HepG2 (cell line): ENCODE data around the gene CNNM4. TPM values are rescaled to one million over a fixed set of nuclear protein-coding genes. Genes with fewer than 3 reads are reported as not detected.
A peak's percentile ranks its signal among the peaks of the same experiment; 100 is the strongest.

ENCODE experiments used
- ATAC-seq: fragments of 200-7000 bp; cut with Tn5 transposase; 3 replicates; pipeline ENCODE4 v1.9.1; 2020; ENCODE audit warnings: mild to moderate bottlenecking, moderate library complexity
- BruUV-seq: library from RNA; stranded (reverse); fragments of 400-500 nt; replicated peaks from 2 replicates; lab custom pipeline; 2021; lab: Mats Ljungman, UMichigan
- CTCF ChIA-PET: fragments of 300-600 bp; formaldehyde crosslinking; extraction: SDS; loops from one replicate; lab custom pipeline; 2021; ENCODE audit warnings: low total read pairs, inconsistent platforms, low intra/inter-chr PET ratio; lab: Yijun Ruan, JAX
- POLR2A ChIA-PET: fragments of 350-600 bp; sonication (Branson Sonifier 250); formaldehyde crosslinking; loops from one replicate; lab custom pipeline; 2020; ENCODE audit warnings: antibody characterized with exemption, inconsistent platforms; lab: Yijun Ruan, JAX
- DNase-seq: peaks from one replicate; pipeline ENCODE4 v3.0.0-alpha.2; 2015; ENCODE audit warnings: low spot score
- FAIRE-seq: peaks from 3 replicates; lab custom pipeline; 2011; peaks lifted over from hg19 to GRCh38; lab: Jason Lieb, UNC
- H2AFZ ChIP-seq: one replicate; pipeline ENCODE4 v1.6.1; 2011; ENCODE audit warnings: low read length, inconsistent platforms
- H3K27ac ChIP-seq: fragments of 300-600 bp; 3 replicates; pipeline ENCODE4 v1.8.0; 2011; ENCODE audit warnings: mixed run types, mild to moderate bottlenecking, mixed read lengths, low read length, inconsistent platforms; ENCODE audit not compliant: insufficient read depth; ENCODE audit errors: extremely low read length
- H3K27me3 ChIP-seq, 2 experiments: fragments of 200-600 bp in 1 of 2; 2 replicates in 1 of 2; 3 replicates in 1 of 2; pipeline versions ENCODE4 v1.6.0 to v1.8.0; 2011; ENCODE audit warnings: low read length in 2 of 2, mild to moderate bottlenecking in 2 of 2, moderate library complexity in 2 of 2, inconsistent platforms in 1 of 2; ENCODE audit not compliant: insufficient read depth in 2 of 2, control insufficient read depth in 1 of 2
- H3K36me3 ChIP-seq, 2 experiments: fragments of 200-600 bp in 1 of 2; replicated peaks in 1 of 2; 2 replicates in 1 of 2; 3 replicates in 1 of 2; pipeline versions ENCODE4 v1.5.1 to v1.8.0; 2011; ENCODE audit warnings: low read length in 2 of 2, inconsistent platforms in 1 of 2; ENCODE audit not compliant: insufficient read depth in 2 of 2, control insufficient read depth in 1 of 2
- H3K4me1 ChIP-seq: 2 replicates; pipeline ENCODE4 v1.5.1; 2012; ENCODE audit warnings: low read length, inconsistent platforms; ENCODE audit not compliant: insufficient read depth
- H3K4me2 ChIP-seq: 2 replicates; pipeline ENCODE4 v1.6.0; 2011; ENCODE audit warnings: low read depth, low read length, inconsistent platforms
- H3K4me3 ChIP-seq, 3 experiments: fragments of 200-600 bp in 1 of 3; sonication (generic), shearing (Covaris generic) in 1 of 3; replicated peaks in 1 of 3; 2 replicates each; pipeline ENCODE4 v1.5.1; 2011 to 2016; ENCODE audit warnings: low read length in 3 of 3, inconsistent platforms in 2 of 3, low read depth in 2 of 3, mild to moderate bottlenecking in 2 of 3, control low read depth in 1 of 3, mixed read lengths in 1 of 3; ENCODE audit not compliant: insufficient read depth in 1 of 3
- H3K79me2 ChIP-seq: one replicate; pipeline ENCODE4 v1.6.1; 2011; ENCODE audit warnings: low read length, inconsistent platforms; ENCODE audit not compliant: insufficient read depth
- H3K9ac ChIP-seq: 2 replicates; pipeline ENCODE4 v1.6.0; 2011; ENCODE audit warnings: mild to moderate bottlenecking, low read depth, low read length, inconsistent platforms; ENCODE audit not compliant: insufficient read depth
- H3K9me3 ChIP-seq: 2 replicates; pipeline ENCODE4 v1.5.1; 2012; ENCODE audit warnings: mild to moderate bottlenecking, low read length
- H4K20me1 ChIP-seq: 2 replicates; pipeline ENCODE4 v1.6.0; 2011; ENCODE audit warnings: inconsistent platforms, mild to moderate bottlenecking, low read length, moderate library complexity; ENCODE audit not compliant: insufficient read depth
- AGO2 ChIP-seq: fragments of 200-400 bp; formaldehyde crosslinking; optimal IDR thresholded peaks from 2 replicates; pipeline ENCODE3; 2017; ENCODE audit warnings: mild to moderate bottlenecking, low read depth, low read length, moderate library complexity
- IKZF5 ChIP-seq: IDR thresholded peaks from 2 replicates; pipeline ENCODE4 v1.6.1; 2018; ENCODE audit warnings: missing genetic modification reagents, mild to moderate bottlenecking, missing compliant biosample characterization
- LBX2 ChIP-seq: sonication (generic); formaldehyde crosslinking; IDR thresholded peaks from 2 replicates; pipeline ENCODE4 v1.5.0; 2020; ENCODE audit warnings: missing genetic modification reagents, mild to moderate bottlenecking, borderline replicate concordance
- PAF1 ChIP-seq: IDR thresholded peaks from 2 replicates; pipeline ENCODE4 v1.6.1; 2016; ENCODE audit warnings: missing genetic modification reagents, missing compliant biosample characterization
- POLR2A ChIP-seq, 2 experiments: IDR thresholded peaks; 2 replicates each; pipeline ENCODE4 v1.6.1; 2011; ENCODE audit warnings: low read depth in 2 of 2, low read length in 2 of 2, mild to moderate bottlenecking in 1 of 2, moderate library complexity in 1 of 2; ENCODE audit not compliant: insufficient read depth in 1 of 2
- ZBTB1 ChIP-seq: sonication (generic); formaldehyde crosslinking; IDR thresholded peaks from 2 replicates; pipeline ENCODE4 v1.4.0; 2020; ENCODE audit warnings: missing genetic modification reagents, borderline replicate concordance
- ZNF329 ChIP-seq: sonication (generic); formaldehyde crosslinking; IDR thresholded peaks from 2 replicates; pipeline ENCODE4 v1.9.0; 2021; ENCODE audit warnings: low read depth, mild to moderate bottlenecking, missing genetic modification reagents
- WGBS: methylation state at CpG from one replicate; pipeline ENCODE4 v1.1.6; 2017; ENCODE audit warnings: low lambda C conversion rate; 5-methylcytosine and 5-hydroxymethylcytosine counted together
- in situ Hi-C: cut with HindIII; loops from 2 replicates; pipeline ENCODE4 v1.10.0; 2017; ENCODE audit warnings: low pct_unique_long_range_greater_than_20kb; ENCODE audit not compliant: extremely low pct_ligation_motif_present
- intact Hi-C: fragments of 100-400 bp; cut with micrococcal nuclease; formaldehyde crosslinking; loops from one replicate; pipeline ENCODE4 v1.10.0; 2022; ENCODE audit not compliant: unreplicated experiment
- polyA plus RNA-seq, 8 experiments: library from polyadenylated mRNA; depleted of rRNA in 3 of 8; stranded (reverse) in 7 of 8; unstranded in 1 of 8; fragments of >200 nt; fragmentation: Illumina TruSeq in 4 of 8; extraction: Trizol in 4 of 8; gene quantifications; 2 replicates each; pipeline versions ENCODE4 v1.2.1 to v1.2.3, GENCODE V29; 2011 to 2016; ENCODE audit warnings: low read depth in 4 of 8, missing spikeins in 1 of 8, mixed read lengths in 1 of 8; ENCODE audit not compliant: insufficient read depth in 1 of 8
- total RNA-seq, 5 experiments: library from RNA; depleted of rRNA; stranded (reverse); fragments of >200 nt; fragmentation: Illumina TruSeq; extraction: Trizol; gene quantifications; 2 replicates each; pipeline ENCODE4 v1.2.3, GENCODE V29; 2016; ENCODE audit warnings: low read depth in 1 of 5

Gene CNNM4
- total and polyA plus RNA-seq, 2 of the 13 experiments (the other 11 are each of a cell fraction or from before 2014, with no cell fraction given), result 5.9 to 8.4 TPM

GRCh38 chr2:96844405-96844808 lies 83.7 kb downstream of the CNNM4 start:
- no peak for TF ChIP-seq ZNF329 (CRISPR knock-in tag)
- peak; percentile 75 for TF ChIP-seq AGO2
- 0 out of 4 replicates have a peak, but pooled peaks of 1 of the 2 experiments have one; percentile 30 for TF ChIP-seq POLR2A (IDR thresholded peaks at IDR 0.05; ENCODE audit: insufficient read depth in 1 of 2, low read depth in 2 of 2, low read length in 2 of 2)
- TF ChIP-seq LBX2 (CRISPR knock-in tag), result no peak
- no peak for FAIRE-seq
- Histone ChIP-seq H3K79me2 (no peaks in the 10 kb centered on the region), H3K27ac (no peak overlapping the region), H3K9ac (no peak overlapping the region), H3K4me2 (no peak overlapping the region), H3K4me1 (peaks cover 14% of the 10 kb centered on the region), H2AFZ (no peak overlapping the region), H4K20me1 (no peaks in the 10 kb centered on the region), H3K9me3 (no peaks in the 10 kb centered on the region), H3K27me3 (no peaks in the 10 kb centered on the region), H3K4me3 (no peak overlapping the region), H3K36me3 (peaks cover 5 to 7% of the 10 kb centered on the region in 2 experiments; a peak in 4 of 5 replicates)
- ATAC-seq, result no peak
- WGBS, result 93% methylated on average over 17 of the region's 17 CpGs
- no peak for DNase-seq
- no TSS peak for BruUV-seq
- ChIA-PET POLR2A (interaction anchor here (0.9 kb wide), 1 partner anchor 24 kb away, joined by 4 read pairs; no protein-coding TSS in a partner anchor), CTCF (no interaction called here)
- in situ Hi-C loops, result no loop called here
- intact Hi-C loops, result no loop called here

GRCh38 chr2:96846825-96847224 lies 86.1 kb downstream of the CNNM4 start:
- Histone ChIP-seq H2AFZ (no peak overlapping the region), H3K79me2 (no peaks in the 10 kb centered on the region), H4K20me1 (no peaks in the 10 kb centered on the region), H3K27me3 (no peaks in the 10 kb centered on the region)
- no TSS peak for BruUV-seq
- intact Hi-C loops (no loop called here), in situ Hi-C loops (no loop called here)
- POLR2A ChIA-PET, result interaction anchor here (3.3 kb wide), 1 partner anchor 11 kb away, joined by 16 read pairs; the partner anchor contains the start of gene ANKRD39
- CTCF ChIA-PET, result no interaction called here
- WGBS, result over 99% methylated on average over 5 of the region's 5 CpGs
- DNase-seq, result no peak
- TF ChIP-seq PAF1, result no peak
- TF ChIP-seq IKZF5 (CRISPR knock-in tag), result no peak
- no peak for TF ChIP-seq ZBTB1 (CRISPR knock-in tag)
- TF ChIP-seq, all 625 proteins: peak for 0
- no peak for ATAC-seq
- Histone ChIP-seq H3K4me1 (peaks cover 14% of the 10 kb centered on the region), H3K4me2 (no peak overlapping the region), H3K4me3 (no peak overlapping the region), H3K27ac (no peak overlapping the region), H3K9ac (no peak overlapping the region), H3K36me3 (peaks cover 8 to 26% of the 10 kb centered on the region in 2 experiments), H3K9me3 (no peaks in the 10 kb centered on the region)
- no peak for FAIRE-seq
